Measurements from ENCODE around the gene SPG11.

Gene SPG11

GRCh38 chr15:44529864-44530604 is 133.4 kb downstream of the SPG11 start:
- no peak for DNase-seq (ENCODE audit: low read depth in 3 of 3)

- DNase-seq (ENCODE audit: low read depth in 3 of 3): no peak
Observed at GRCh38 chr15:44527241-44527640, 136.2 kb downstream of the SPG11 start.

GRCh38 chr15:44525018-44525417 is 138.4 kb downstream of the SPG11 start:
- DNase-seq (ENCODE audit: low read depth in 3 of 3): no peak

GRCh38 chr15:44519537-44519936 is 143.9 kb downstream of the SPG11 start:
- DNase-seq (ENCODE audit: low read depth in 3 of 3): no peak

GRCh38 chr15:44516436-44516835 is 147.0 kb downstream of the SPG11 start:
- no peak for DNase-seq (ENCODE audit: low read depth in 3 of 3)

Measured in stimulated activated CD4-positive, alpha-beta T cell treated with anti-CD3 and anti-CD28 coated beads, TNF-alpha, amount 100 ng/mL, for 24 hours (primary cell).